Suprapubic skin (tissue), 4 donors: ENCODE measurements around the gene PPP1R3C.

ENCODE experiments used
- CTCF ChIP-seq, 2 donors: fragments of 200-600 bp in 1 of 2; fragments of 450-650 bp in 1 of 2; sonication (generic) in 1 of 2; IDR thresholded peaks; one replicate each; pipeline ENCODE4 v1.5.1; 2016 to 2019; ENCODE audit warnings: antibody characterized with exemption in 2 of 2, mild to moderate bottlenecking in 1 of 2, moderate library complexity in 1 of 2
- EP300 ChIP-seq: sonication (generic); formaldehyde crosslinking; IDR thresholded peaks from one replicate; pipeline ENCODE4 v1.6.1; 2017; ENCODE audit warnings: antibody characterized with exemption
- POLR2A ChIP-seq, 2 donors: fragments of 450-650 bp; IDR thresholded peaks; one replicate each; pipeline ENCODE4 v1.6.1; 2017; ENCODE audit warnings: antibody characterized with exemption in 2 of 2, mild to moderate bottlenecking in 2 of 2, moderate library complexity in 2 of 2
- POLR2AphosphoS5 ChIP-seq, 3 donors: sonication (generic); formaldehyde crosslinking; IDR thresholded peaks; one replicate each; pipeline ENCODE4 v1.6.1; 2017; ENCODE audit warnings: antibody characterized with exemption in 3 of 3

GRCh38 chr10:91610919-91611318 lies 22.0 kb downstream of the PPP1R3C start:
- TF ChIP-seq CTCF (IDR thresholded peaks at IDR 0.05): no peak
- TF ChIP-seq POLR2AphosphoS5 (IDR thresholded peaks at IDR 0.05): no peak
- TF ChIP-seq POLR2A (IDR thresholded peaks at IDR 0.05): no peak
- no peak for TF ChIP-seq EP300
